HPDE6-E6E7 (cell line): ENCODE data around the gene SAMD1.

ENCODE experiments used
- DNase-seq: peaks from one replicate; pipeline ENCODE4 v3.0.0; 2011; ENCODE audit warnings: missing footprints; ENCODE audit errors: extremely low spot score

The SAMD1 gene

DNA sequence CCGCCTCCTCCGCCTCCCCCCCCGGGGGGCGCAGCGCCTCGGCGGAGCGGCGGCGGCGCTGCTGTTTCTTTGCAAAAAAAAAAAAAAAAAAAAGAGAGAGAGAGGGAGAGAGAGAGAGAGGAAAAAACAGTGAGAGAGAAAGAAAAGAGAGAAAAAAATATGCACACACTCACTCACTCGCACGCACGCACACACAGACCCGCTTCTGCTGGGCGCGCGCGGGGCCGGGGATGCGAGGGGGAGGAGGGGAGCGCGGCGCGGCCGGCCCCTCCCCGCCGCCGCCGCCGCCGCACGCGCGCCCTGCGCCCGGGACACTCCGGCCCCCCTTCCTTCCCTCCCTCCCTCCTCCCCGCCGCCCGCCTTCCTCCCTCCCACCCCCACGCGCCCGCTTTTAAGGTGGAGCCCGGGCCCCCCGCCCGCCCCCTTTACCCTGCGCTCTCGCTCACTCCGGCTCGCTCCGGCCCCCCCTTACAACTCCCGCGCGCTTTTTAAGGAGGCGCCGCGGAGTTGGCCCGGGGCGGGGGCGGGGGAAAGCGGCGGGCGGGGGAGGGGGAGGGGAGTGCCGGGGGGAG, at the start of gene SAMD1:
Gene SAMD1, minus strand, starts transcription at position 243 of the 572 bp plus-strand sequence.
- no peak for DNase-seq

DNA sequence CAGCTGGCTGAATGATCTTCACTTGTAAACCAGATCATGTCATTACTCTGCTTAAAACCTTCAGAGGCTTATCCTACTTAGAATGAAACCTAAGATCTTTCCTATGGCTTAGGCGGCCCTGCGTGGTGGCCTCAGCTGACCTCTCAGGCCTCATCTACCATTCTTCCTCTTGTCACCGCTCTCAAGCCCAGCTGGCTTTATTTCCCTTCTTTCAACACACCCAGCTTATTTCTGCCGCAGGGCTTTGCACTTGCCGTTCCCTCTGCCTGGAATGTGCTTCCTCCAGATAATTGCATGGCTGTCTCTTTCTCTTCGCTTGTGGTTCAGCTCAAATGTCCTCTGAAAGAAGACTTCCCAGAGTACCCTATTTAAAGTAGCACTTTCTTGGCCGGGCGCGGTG, 49.4 kb upstream of the SAMD1 start:
- no peak for DNase-seq

DNA sequence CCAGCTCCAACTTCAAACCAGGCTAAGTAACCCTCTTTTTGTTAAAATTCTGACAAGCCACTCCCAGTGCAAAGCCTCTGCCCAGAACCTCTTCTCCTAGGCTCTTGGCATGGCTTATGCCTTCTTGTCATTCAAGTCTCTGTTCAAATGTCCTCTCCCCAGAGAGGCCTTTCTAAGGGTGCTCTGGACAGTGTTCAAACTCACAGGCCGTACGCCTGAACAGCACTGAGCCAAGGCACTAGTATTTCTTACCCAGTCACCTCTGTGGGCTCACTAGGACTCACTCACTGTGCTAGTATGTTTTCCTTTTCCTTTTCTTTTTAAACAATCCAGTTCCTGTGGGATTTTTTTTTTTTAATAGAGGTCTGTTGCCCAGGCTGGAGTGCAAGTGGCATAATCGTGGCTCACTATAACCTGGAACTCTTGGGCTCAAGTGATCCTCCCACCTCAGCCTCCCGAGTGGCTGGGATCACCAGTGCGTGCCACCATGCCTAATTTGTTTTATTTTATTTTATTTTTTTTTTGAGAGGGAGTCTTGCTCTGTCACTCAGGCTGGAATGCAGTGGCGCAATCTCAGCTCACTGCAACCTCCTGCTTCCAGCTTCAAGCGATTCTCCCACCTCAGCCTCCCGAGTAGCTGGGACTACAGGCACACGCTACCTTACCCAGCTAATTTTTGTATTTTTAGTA, 48.2 kb upstream of the SAMD1 start:
- no peak for DNase-seq

DNA sequence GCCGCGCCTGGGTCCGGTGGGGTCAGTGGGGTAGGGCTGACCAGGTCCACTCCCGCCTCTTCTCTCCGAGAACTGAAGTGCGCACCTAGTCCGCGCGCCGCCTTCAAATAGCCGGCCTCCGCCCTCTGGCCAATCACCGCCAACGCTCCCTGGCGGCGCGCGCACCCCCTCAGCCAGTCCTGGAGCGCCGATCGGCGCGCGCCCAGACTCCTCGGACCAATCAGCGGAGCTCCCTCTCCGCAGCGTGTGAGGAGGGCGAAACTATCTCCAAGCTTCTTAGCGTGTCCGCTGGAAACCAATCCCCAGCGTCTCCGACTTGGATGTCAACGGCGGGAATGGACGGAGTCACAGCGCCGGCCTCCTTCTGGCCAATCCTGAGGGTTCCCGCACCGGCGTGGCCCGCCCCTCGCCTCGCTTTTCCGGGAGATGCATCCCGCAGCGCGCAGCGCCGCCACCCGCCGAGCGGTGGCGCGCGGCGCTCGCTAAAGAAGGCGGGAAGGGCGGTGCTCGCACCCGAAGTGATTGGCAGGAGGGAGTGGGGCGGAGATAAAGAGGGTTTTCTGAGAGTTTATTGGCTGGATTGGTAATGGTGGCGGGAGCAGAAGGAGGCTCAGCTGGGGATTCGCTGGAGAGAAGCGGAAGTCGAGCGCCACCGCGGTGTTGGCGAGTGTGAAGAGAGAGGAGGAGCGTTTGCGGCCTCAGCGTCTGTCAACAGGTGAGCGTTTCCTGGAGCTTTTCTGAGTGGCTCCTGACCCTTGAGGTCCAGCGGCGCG, 46.1 kb upstream of the SAMD1 start, which contains the start of gene ASF1B:
Gene ASF1B, minus strand, starts transcription at position 81 of the 773 bp plus-strand sequence. CDS start 133 bp downstream, outside the sequence.
- DNase-seq = peak; percentile 99

DNA sequence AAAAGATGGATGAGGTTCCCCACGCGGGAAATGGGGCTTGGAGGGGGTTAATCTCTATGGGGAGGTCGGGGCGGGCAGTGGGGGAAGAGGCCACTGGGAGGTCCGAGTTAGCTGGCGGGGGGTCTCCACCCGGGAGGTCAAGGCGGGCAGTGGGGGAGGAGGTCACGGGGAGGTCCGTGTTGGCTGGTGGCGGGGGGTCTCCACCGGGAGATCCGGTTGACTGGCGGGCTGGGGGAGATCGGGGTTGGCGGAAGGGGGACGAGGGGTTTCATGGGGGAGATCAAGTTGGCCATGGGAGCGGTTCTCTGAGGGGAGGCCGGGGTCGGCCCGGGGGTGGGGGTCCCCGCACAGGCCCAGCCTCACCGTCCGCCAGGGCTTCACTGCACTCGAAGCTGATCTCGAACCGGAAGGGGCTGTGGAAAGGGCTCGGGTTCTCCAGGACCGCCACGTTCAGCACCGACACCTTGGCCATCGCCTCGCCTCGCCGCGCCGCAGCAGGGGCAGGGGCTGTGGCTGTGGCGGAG, 45.5 kb upstream of the SAMD1 start:
- no peak for DNase-seq

DNA sequence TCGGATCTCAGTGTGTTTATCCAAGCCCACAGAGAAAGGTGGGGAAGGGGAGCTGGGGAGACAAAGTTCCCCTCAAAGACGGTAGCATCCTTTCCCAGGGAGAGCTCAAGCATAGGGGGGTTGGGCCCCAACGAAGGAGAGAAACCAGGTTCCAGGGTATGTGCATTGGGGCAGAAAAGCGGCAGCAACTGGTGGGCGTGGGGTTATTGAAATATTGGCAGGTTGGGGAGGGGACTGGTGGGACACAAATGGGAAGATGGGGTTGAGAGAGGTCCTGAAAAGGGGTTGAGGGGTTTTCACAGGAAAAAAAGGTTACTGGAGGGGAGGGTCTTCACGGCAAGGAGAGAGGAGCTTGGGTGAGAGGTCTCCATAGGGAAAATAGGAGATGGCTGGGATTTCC, 44.8 kb upstream of the SAMD1 start:
- DNase-seq = no peak

DNA sequence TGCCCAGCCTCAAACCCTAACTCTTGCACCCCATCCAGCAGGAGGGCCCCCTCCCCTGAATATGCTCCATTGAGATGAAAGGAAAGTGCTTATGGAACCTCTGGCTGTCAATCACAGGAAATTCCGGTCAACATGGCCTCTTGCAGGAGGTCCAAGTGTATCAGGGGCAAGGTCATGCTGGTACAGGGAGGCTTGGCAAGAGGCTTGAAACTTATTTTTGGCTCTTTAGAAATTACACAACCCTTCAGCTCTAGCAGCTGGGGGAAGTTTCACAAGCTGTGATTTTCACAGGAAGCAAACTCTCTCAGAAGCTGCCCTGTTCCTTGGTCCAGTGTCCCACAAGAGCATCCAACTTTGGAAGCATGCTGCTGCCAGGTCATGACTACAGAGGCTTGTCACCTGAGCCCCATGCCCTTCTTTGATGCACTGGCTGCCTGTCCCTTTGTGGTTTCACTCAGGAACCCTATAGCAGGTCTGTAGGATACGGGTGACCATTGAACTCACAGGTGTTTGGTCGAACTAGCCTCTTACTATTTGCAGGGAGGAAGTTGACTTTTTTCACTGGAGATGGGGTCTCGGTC, 37.5 kb upstream of the SAMD1 start:
- DNase-seq = no peak

DNA sequence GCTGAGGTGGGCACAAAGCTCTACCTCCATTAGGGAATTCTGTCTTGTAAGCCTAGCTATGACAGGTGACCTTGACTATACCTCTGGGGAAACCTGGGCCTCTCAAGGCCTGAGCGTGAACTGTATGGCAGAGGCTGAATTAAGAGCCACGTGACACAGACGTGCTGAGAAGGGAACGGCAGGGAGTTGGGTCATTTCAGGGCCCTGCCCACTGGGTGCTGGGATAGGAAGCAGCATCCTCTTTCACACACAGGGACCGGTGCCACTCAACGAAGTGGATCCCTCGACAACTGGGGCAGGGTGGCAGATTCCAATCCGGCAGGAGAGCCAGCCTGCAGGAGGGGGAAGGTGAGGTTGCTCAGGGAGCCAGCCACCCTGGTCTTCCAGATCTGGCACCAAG, 36.6 kb upstream of the SAMD1 start:
- DNase-seq = no peak

DNA sequence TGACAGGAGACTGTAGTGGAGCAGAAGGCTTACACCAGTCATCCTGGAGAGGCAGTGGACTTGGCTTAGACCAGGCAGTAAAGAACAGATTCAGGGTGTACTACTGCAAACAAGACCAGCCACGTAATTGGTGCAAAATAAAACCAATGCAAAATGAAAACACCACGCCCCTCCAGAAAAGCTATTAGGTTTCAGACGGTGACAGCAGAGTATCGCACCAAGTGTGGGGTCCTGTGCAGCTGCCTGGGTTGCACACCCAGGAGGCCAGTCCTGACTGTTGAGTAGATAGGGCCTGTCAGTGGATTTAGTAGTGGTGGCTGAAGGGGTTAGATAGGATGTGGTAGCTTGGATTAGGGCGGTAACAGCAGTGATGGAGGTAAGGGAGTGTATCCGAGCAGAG, 32.4 kb upstream of the SAMD1 start:
- no peak for DNase-seq

DNA sequence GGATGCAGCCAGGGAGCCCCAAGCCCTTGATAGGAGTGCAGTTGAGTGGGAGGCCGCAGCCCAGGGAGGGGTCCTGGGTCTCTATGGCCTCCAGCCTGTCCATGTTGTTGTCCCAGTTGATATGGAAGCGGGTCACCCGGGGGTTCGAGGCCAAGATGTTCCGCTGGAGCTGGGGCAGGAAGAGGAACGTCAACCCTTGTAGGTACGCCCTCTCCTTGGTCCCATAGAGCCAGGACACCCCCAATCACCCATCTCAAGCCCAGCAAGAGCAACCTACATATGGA, 29.9 kb upstream of the SAMD1 start:
- no peak for DNase-seq

DNA sequence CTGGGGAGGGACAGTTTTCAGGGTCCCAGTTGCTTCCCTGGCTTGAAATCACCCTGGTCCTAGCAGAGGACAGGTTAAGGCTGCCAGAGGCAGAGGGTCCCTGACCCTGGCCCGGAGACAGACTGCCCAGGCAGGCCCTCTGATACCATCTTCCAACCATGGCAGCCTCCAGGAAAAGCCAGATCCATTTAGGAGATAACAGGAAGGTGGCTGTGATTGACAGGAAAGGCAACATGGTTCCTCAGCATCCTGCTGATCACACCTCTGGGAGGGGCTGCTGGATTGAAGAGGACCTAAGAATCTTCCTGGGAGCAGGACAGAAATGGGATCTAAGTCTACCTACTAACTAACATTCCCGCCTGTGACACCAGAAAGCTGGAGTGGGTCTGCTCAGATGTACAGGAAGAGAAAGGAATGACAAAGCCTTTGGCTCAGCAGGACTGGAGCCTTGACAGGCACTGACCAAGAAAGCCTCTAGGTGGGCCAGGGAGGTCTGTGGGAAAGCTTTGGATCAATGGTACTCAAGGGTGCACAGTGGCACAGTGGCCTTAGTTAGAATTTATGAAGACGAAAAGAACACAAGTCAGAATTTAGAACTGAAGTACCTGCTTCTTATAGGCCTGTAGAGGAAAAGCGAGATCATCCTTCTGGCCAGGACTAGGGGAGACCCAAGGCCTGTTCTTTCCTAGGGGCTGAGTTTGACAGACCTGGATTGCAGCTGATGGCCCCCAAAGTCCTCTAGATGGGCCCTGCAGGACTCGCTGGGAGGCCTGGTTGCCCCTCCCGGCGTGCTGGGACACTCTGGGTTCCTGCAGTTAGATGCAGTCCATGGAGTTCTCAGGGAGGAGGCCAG, 29.3 kb upstream of the SAMD1 start:
- no peak for DNase-seq

DNA sequence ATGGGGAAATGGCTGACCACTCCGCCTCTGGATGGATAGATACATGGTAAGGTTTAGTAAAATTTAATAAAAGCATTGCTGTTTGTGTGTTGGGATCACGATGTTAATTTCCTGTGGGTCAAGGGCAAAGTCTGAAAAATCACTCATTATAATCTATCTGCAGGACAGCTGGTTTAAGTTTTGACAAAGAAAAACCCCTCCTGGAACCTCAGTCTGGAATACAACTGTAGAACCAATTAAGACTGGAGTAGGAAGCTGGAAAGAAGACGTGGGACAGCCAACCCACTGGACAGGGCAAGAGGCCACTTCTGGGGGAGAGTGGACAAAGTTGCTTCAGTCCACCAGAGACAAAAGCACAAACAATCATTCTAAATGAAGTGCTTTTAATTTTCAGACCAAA, 28.6 kb upstream of the SAMD1 start:
- no peak for DNase-seq

DNA sequence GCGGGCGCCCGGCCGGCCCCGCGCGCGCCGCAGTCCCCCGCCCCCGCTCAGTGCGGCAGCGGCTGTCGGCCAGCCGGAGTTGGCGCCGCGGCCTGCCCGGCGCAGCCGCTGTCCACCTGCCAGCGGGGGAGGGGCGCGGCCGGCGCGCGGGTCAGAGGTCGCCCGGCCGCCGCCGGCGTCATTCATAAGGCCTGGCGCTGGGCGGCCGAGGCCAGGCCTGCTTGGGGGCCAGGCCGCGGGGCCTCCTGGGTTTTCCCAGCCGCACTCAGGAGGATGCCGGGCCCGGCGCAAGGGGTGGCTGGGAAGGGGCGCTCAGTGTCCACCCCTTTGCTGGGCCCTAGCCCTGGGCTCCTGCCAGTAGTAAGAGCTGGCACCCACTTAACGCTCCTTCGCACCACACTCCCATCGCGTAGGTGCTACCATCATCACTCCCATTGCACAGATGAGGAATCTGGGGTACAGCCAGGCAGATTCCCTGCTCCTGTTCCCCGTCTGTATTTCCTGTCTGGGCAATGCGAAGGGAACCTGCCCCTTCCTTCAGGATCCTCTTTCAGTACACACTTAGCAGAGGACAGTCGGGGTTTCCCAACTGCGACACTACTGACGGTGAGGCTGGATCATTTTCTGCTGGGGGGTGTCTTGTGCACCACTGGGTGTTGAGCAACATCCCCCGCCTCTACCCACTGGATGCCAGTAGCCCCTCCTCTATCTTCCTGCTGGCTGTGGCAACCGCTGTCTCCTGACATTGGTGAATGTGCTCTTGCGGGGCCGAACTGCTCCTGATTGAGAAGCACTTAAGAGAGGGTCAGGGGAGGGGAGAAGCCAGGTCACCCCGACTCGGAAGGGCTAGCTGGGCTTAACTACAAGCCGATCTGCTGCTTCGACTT, 27.9 kb upstream of the SAMD1 start:
- no peak for DNase-seq

DNA sequence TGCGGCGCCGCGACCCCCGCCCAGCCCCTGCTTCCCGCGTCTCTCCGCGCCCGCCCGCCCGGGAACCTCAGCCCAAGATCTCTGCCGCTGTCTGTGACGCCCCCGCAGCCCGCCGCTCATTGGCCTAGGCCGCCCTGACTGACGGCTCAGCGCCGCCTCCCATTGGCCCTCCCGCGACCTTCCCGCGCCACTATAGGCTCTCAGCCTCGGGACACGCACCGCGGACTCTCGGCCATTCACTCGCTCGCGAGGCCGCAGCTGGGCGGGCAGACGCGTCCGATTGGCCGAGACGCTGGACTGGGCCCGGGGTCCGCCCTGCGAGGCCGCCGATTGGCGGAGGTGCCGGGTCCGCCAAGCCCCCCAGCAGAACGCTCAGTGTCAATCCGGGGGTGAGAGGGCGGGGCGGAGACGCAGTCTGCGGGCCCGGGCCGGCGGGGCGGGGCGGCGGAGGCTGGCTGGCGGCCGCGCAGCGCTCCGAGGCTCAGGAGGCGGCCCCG, 27.2 kb upstream of the SAMD1 start, which contains the start of gene PRKACA:
Gene PRKACA, minus strand, starts transcription at position 95 of the 497 bp plus-strand sequence. CDS start 215 bp downstream, outside the sequence.
- peak; percentile 99 for DNase-seq

DNA sequence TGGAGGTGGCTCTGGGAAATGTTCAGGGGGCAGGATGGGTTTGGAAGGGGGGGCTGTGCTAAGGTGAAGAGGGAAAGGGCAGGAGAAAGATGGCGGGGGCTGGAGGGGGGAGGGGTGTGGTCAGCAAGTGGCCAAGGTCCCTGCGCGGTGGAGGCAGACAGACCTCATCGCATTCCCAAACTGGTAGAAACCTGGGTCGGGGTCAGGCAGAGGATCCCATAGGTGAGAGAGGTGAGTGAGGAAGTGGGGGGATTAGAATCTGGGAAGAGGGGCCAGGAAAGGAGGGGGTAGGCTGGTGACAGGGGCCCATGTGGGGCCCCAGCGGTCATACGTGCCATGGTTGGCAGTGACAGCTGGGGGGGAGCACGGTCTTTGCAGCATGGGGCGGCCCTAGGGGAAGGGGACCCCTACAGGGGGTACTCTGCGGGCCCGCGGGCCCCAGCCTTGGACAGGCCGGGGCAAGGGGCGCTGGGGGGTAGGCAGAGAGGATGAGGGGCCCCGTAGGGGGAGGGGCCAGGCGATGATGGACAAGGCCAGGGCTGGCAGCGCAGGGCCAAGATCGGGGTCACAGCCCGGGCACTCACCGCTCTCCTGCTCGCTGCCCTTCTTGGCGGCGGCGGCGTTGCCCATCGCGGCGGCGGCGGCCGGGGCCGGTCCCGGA, 26.5 kb upstream of the SAMD1 start:
- no peak for DNase-seq

DNA sequence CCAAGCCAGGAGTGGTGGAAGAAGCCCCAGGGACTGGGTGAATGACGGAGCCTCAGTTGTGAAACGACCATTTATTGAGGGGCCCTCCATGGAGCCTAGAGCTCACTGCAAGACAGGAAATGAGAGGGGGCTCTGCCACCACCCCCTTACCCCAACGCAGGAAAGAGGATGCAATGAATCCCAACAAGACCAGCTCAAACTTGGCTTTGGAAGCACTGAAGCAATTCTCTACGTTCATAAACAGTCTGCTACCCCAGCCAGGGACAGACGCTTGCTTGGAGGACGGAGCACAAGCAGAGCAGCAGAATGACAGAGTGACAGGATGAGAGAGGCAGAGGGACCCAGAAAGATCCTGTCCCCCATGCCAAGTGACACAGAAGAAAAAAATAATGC, 26.0 kb upstream of the SAMD1 start:
- no peak for DNase-seq

DNA sequence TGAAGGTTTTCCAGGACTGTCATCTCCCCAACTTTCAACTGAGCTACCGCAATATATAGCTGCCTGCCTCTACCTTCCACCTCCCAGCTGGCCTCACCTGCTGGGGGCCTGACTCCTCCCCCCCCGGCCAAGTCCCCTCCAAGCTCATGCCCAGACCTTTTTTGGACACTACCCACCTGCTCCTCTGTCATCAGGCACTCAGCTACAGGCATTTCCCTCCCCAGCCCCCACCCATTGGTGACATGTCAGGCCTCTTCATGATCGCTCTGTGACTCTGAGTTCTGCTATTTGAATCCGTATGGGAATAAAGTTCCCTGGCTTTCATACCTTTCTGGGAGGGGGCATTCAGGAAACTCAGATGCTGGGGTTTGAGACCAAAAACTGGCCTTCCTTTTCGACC, 25.2 kb upstream of the SAMD1 start:
- no peak for DNase-seq

DNA sequence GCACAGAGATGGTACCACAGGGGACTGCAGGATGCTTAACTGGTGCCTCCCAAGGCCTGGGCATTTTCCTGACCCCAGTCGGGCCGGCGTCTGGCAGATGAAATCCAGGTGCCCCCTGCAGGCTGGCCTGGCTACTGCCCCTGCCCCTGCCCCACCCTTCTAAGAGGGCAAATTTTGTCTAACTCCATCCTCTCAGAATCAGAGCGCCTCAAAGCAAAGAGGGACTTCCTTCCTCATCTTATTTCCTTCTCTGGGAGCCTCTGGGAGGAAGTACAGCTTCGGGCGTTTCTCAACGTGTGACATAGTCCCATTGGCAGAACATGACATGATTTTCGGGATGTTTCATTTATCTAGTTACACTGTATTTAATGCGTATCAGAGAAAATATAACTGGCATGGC, 24.3 kb upstream of the SAMD1 start:
- no peak for DNase-seq

DNA sequence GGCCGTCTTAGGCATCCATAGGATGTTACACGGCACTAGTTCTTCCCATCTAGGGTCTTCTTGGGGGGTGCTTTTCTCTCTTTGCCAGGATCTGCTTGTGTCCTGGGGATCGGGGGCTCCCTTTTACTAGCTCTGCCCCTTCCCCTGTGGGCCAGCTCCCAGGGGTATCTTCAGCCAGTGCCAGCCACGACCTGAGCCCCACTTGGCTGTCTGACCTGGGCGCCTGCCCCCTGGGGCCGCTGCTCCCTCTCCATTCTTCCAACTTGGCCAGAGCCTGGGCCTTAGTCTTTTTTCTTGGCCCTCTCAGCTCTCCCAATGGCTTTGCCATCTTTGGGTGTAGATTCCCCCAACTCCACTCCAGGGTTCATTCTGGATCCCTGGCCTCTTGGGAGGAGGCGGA, 23.9 kb upstream of the SAMD1 start:
- no peak for DNase-seq
